GM12801 (cell line): ENCODE results near the gene PCID2.

Experiments used
- CTCF ChIP-seq: IDR thresholded peaks from one replicate; pipeline ENCODE4 v1.5.1; 2011; ENCODE audit warnings: control low read depth; ENCODE audit not compliant: insufficient read length; ENCODE audit errors: extremely low read depth

The PCID2 gene

GRCh38 chr13:113211774-113212173 lies 3.3 kb upstream of the PCID2 start:
- no peak for TF ChIP-seq CTCF

DNA sequence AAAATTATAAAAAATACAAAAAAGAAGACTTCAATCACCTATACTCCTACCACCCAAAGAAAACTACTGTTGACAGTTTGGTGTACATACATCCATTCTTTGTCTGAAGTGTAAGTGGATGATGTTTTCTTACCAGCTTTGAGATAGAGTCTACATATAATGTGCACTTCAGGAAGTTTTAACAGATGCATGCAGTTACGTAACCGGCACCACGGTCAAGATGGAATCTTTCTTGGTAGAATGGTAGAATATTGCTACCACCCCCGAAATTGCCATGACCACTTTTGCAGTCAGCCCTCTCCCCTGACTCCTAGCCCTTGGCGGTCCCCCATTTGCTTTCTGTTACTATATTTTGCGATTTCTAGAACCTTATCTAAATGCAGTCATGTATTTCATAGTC lies 2.4 kb upstream of the PCID2 start:
- no peak for TF ChIP-seq CTCF

- TF ChIP-seq CTCF: no peak
These were observed 1.4 kb upstream of the PCID2 start for GRCh38 chr13:113209759-113210421.

DNA sequence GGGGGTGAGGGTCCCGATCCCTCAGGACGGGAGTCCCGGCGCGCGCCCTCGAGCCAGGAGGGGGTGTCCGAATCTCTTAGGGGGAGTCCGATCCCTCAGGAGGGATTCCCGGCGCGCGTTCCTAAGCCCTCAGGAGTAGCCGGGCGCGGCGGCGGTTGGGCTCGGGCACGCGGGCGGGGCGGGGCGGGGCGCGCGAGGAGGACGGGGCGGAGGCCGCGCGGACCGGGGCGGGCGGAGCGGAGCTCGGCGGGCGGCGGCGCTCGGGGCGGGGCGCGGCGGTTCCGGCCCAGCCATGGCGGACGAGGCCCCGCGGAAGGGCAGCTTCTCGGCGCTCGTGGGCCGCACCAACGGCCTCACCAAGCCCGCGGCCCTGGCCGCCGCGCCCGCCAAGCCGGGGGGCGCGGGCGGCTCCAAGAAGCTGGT lies 878 bp upstream of the PCID2 start, which contains the start of gene CUL4A:
CUL4A (plus strand) TSS at position 278 of the 423 bp plus-strand sequence; CDS start at position 293, 15 bp downstream.
- no peak for TF ChIP-seq CTCF

GRCh38 chr13:113207890-113208420 lies 514 bp downstream of the PCID2 start:
- no peak for TF ChIP-seq CTCF

GRCh38 chr13:113207460-113207859 lies 1.0 kb downstream of the PCID2 start:
- no peak for TF ChIP-seq CTCF

DNA sequence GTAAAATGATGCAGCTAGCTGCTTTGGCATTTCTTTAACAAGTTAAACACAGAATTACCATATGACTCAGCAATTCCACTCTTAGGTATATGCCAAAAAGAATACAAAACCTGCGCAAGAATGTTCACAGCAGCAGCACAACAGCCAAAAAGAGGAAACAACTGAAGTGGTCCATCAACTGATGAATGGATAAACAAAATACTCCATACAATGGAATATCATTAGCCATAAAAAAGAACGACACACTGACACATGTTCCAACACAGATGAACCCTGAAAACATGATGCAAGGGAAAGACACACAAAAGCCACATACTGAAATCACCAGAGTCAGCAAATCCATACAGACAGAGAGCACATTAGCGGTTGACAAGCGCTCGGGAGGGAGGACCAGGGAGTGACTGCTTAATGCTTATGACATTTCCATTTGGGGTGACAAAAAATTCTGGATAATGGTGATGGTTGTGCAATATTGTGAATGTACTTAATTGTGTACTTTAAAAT lies 3.0 kb downstream of the PCID2 start:
- TF ChIP-seq CTCF: no peak
